NB4 (cell line): ENCODE measurements around the gene POLR2L.

Experiments used
- CTCF ChIP-seq: IDR thresholded peaks from one replicate; pipeline ENCODE4 v1.5.1; 2012; ENCODE audit warnings: low read depth, low read length
- MYC ChIP-seq: IDR thresholded peaks from 2 replicates; pipeline ENCODE4 v1.6.1; 2011; ENCODE audit warnings: low read depth, low read length
- POLR2A ChIP-seq: IDR thresholded peaks from 2 replicates; pipeline ENCODE4 v1.6.1; 2011; ENCODE audit warnings: mild to moderate bottlenecking; ENCODE audit not compliant: insufficient read length; ENCODE audit errors: extremely low read depth
- TF ChIP-seq, protein P1 (sequence below): IDR thresholded peaks from 2 replicates; pipeline ENCODE4 v1.6.1; 2011; ENCODE audit warnings: low read depth, low read length

DNA sequence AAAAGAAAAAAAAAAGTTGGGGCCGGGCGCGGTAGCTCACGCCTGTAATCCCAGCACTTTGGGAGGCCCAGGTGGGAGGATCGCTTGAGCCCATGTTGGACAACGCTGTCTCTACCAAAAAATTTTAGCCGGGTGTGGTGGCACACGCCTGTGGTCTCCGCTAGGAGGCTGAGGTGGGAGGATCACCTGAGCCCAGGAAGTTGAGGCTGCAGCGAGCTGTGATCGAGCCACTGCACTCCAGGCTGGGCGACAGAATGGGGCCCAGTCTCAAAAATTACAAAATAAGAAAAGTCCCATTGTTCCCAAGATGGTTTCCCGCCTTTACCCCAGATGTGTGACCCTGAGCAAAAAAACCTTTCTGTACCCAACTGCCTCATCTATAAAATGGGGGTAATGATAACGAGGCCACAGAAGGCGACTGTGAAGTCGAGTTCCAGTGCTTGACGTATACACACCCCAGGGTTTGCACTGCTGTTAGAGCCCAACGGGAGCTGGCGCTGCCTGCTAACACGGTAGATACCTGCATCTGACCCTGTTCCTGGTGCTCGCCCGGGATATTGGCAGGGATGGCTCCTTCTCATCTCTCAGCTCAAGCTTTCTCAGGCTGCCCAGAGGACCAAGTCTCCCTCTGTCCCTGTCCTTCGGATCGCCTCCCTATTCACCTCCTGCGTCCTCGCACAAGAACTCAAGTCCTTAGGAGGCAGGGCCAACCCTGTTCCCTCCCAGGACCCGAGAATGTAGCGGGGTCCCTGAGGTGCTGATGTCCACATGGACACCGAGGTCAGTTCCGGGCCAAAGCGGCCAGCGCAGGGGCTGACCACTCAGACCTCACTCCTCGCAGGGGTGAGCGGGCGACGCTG, 33.7 kb downstream of the POLR2L start:
- no peak for TF ChIP-seq CTCF
- no peak for TF ChIP-seq POLR2A
- TF ChIP-seq, protein P1, sequence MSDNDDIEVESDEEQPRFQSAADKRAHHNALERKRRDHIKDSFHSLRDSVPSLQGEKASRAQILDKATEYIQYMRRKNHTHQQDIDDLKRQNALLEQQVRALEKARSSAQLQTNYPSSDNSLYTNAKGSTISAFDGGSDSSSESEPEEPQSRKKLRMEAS = no peak
- no peak; the same call in 1 of the 2 replicates for TF ChIP-seq MYC
